ENCODE measurements around the gene ZFAND3.

DNA sequence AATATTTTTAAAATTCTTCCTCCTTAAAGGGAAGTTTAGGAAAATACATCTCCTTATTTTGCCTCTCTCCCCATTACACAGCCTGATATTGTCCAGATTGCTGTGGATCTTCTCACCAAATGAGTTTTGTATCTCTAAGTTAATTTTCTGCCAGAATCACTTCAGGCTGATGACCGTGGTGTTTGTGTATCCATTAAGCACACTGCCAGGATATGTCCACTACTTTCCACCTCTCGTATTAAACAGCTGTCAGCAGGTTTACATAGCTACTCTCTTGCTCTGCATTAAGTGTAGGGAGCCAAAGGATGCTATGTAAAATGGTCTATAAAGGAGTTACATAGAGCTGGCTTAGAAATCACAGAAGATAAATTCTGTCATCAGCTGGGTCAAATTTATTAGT lies 201.1 kb downstream of the ZFAND3 start:
- no peak for TF ChIP-seq GATA2 (IDR thresholded peaks at IDR 0.05; ENCODE audit: low read depth, low read length)
- TF ChIP-seq GATA3 (IDR thresholded peaks at IDR 0.05; ENCODE audit: low read depth, low read length), result no peak
